Measurements from ENCODE around the gene DNAJC11. TPM values are rescaled to one million over a fixed set of nuclear protein-coding genes. Genes with fewer than 3 reads are reported as not detected.

Gene DNAJC11
- total RNA-seq, 1 donor from 2014 or later: 74.1 TPM

- Mint-ChIP-seq H3K27ac (ENCODE audit: unreplicated experiment) (peak overlapping the region; percentile 84), H3K27me3 (ENCODE audit: unreplicated experiment) (peaks cover 10% of the 10 kb centered on the region), H3K9me3 (ENCODE audit: unreplicated experiment) (peaks cover 10% of the 10 kb centered on the region), H3K4me1 (ENCODE audit: low read depth, unreplicated experiment) (peaks cover 11% of the 10 kb centered on the region), H3K4me3 (ENCODE audit: unreplicated experiment) (peak overlapping the region; percentile 95), H3K36me3 (ENCODE audit: unreplicated experiment) (no peaks in the 10 kb centered on the region)
- DNase-seq: no peak
- TF ChIP-seq CTCF (IDR thresholded peaks at IDR 0.05; ENCODE audit: partially characterized antibody, unreplicated experiment): no peak
Observed at GRCh38 chr1:6625584-6626149, 75.9 kb downstream of the DNAJC11 start.

GRCh38 chr1:6624710-6625583 lies 76.7 kb downstream of the DNAJC11 start, which contains the start of gene THAP3:
Gene THAP3, plus strand, starts transcription at chr1:6624868. Its CDS starts 351 bp downstream, at chr1:6625219.
- peak within 1 kb of the TSS; percentile 89 for H3K27ac Mint-ChIP-seq (ENCODE audit: unreplicated experiment)
- H3K4me3 Mint-ChIP-seq (ENCODE audit: unreplicated experiment): peak within 1 kb of the TSS; percentile 95
- H3K9me3 Mint-ChIP-seq (ENCODE audit: unreplicated experiment): peaks cover 10% of the 10 kb centered on the region
- H3K27me3 Mint-ChIP-seq (ENCODE audit: unreplicated experiment): peaks cover 10% of the 10 kb centered on the region
- peaks cover 11% of the 10 kb centered on the region for H3K4me1 Mint-ChIP-seq (ENCODE audit: low read depth, unreplicated experiment)
- no peaks in the 10 kb centered on the region for H3K36me3 Mint-ChIP-seq (ENCODE audit: unreplicated experiment)
- TF ChIP-seq CTCF (IDR thresholded peaks at IDR 0.05; ENCODE audit: partially characterized antibody, unreplicated experiment): no peak
- peak; percentile 96 for DNase-seq

GRCh38 chr1:6623269-6623965 lies 78.2 kb downstream of the DNAJC11 start:
- Mint-ChIP-seq H3K36me3 (ENCODE audit: unreplicated experiment) (no peaks in the 10 kb centered on the region), H3K27ac (ENCODE audit: unreplicated experiment) (no peak overlapping the region), H3K4me1 (ENCODE audit: low read depth, unreplicated experiment) (peaks cover 11% of the 10 kb centered on the region), H3K4me3 (ENCODE audit: unreplicated experiment) (no peak overlapping the region), H3K9me3 (ENCODE audit: unreplicated experiment) (peaks cover 7% of the 10 kb centered on the region), H3K27me3 (ENCODE audit: unreplicated experiment) (peaks cover 8% of the 10 kb centered on the region)
- DNase-seq: no peak
- TF ChIP-seq CTCF (IDR thresholded peaks at IDR 0.05; ENCODE audit: partially characterized antibody, unreplicated experiment): no peak

- H3K36me3 Mint-ChIP-seq (ENCODE audit: unreplicated experiment): no peaks in the 10 kb centered on the region
- peaks cover 5% of the 10 kb centered on the region for H3K27me3 Mint-ChIP-seq (ENCODE audit: unreplicated experiment)
- peaks cover 5% of the 10 kb centered on the region for H3K4me1 Mint-ChIP-seq (ENCODE audit: low read depth, unreplicated experiment)
- DNase-seq: no peak
- H3K9me3 Mint-ChIP-seq (ENCODE audit: unreplicated experiment): peaks cover 7% of the 10 kb centered on the region
- no peak overlapping the region for H3K27ac Mint-ChIP-seq (ENCODE audit: unreplicated experiment)
- H3K4me3 Mint-ChIP-seq (ENCODE audit: unreplicated experiment): no peak overlapping the region
- TF ChIP-seq CTCF (IDR thresholded peaks at IDR 0.05; ENCODE audit: partially characterized antibody, unreplicated experiment): no peak
Observed at GRCh38 chr1:6622396-6623152, 79.0 kb downstream of the DNAJC11 start.
